Measurements from ENCODE around the gene REXO2.

REXO2 gene

GRCh38 chr11:114478768-114479167 is 39.5 kb downstream of the REXO2 start:
- no peak for TF ChIP-seq CTCF (IDR thresholded peaks at IDR 0.05; ENCODE audit: low read depth, low read length)
- no peak overlapping the region for H3K4me3 ChIP-seq (replicated peaks in 1 of 2; ENCODE audit: low read depth in 2 of 2, low read length in 2 of 2)
- peak; percentile 12 to 29 for DNase-seq (ENCODE audit: low read depth in 2 of 2)

GRCh38 chr11:114479331-114479730 is 40.1 kb downstream of the REXO2 start:
- no peak overlapping the region for H3K4me3 ChIP-seq (replicated peaks in 1 of 2; ENCODE audit: low read depth in 2 of 2, low read length in 2 of 2)
- peak in 1 of 2 donors; percentile 33 for DNase-seq (ENCODE audit: low read depth in 2 of 2)

GRCh38 chr11:114482114-114482513 is 42.8 kb downstream of the REXO2 start:
- DNase-seq (ENCODE audit: low read depth in 2 of 2): peak in 1 of 2 donors; percentile 23
- TF ChIP-seq CTCF (IDR thresholded peaks at IDR 0.05; ENCODE audit: low read depth, low read length): no peak
- no peak overlapping the region for H3K4me3 ChIP-seq (replicated peaks in 1 of 2; ENCODE audit: low read depth in 2 of 2, low read length in 2 of 2)

More at GRCh38 chr11:114479331-114479730, 40.1 kb downstream of the REXO2 start:
- TF ChIP-seq CTCF (IDR thresholded peaks at IDR 0.05; ENCODE audit: low read depth, low read length): no peak

- no peak overlapping the region for H3K4me3 ChIP-seq (replicated peaks in 1 of 2; ENCODE audit: low read depth in 2 of 2, low read length in 2 of 2)
- DNase-seq (ENCODE audit: low read depth in 2 of 2): no peak
- TF ChIP-seq CTCF (IDR thresholded peaks at IDR 0.05; ENCODE audit: low read depth, low read length): no peak
Measured at GRCh38 chr11:114483929-114484328, 44.7 kb downstream of the REXO2 start.

- H3K4me3 ChIP-seq (replicated peaks in 1 of 2; ENCODE audit: low read depth in 2 of 2, low read length in 2 of 2): no peak overlapping the region
- DNase-seq (ENCODE audit: low read depth in 2 of 2): no peak
- TF ChIP-seq CTCF (IDR thresholded peaks at IDR 0.05; ENCODE audit: low read depth, low read length): no peak
Measured at GRCh38 chr11:114496915-114497314, 57.6 kb downstream of the REXO2 start.

- no peak for TF ChIP-seq CTCF (IDR thresholded peaks at IDR 0.05; ENCODE audit: low read depth, low read length)
- no peak overlapping the region for H3K4me3 ChIP-seq (replicated peaks in 1 of 2; ENCODE audit: low read depth in 2 of 2, low read length in 2 of 2)
- DNase-seq (ENCODE audit: low read depth in 2 of 2): peak in 1 of 2 donors; percentile 23
Measured at GRCh38 chr11:114499756-114500155, 60.5 kb downstream of the REXO2 start.
